H9 (cell line): ENCODE data around the gene ANKRD55. TPM values are rescaled to one million over a fixed set of nuclear protein-coding genes. Genes with fewer than 3 reads are reported as not detected.

Experiments
- DNase-seq: peaks from one replicate; pipeline ENCODE4 v3.0.0-alpha.2; 2017
- H2AFZ ChIP-seq: one replicate; pipeline ENCODE4 v1.6.1; 2013; ENCODE audit warnings: mild to moderate bottlenecking, low read length, control low read depth, moderate library complexity
- H2AK5ac ChIP-seq: 2 replicates; pipeline ENCODE4 v1.6.1; 2013; ENCODE audit warnings: low read length, control low read depth, mixed read lengths; ENCODE audit not compliant: insufficient read length
- H2BK120ac ChIP-seq: one replicate; pipeline ENCODE4 v1.6.1; 2013; ENCODE audit warnings: low read depth, mild to moderate bottlenecking, low read length, control low read depth, inconsistent platforms; ENCODE audit not compliant: poor library complexity, severe bottlenecking
- H2BK12ac ChIP-seq: 2 replicates; pipeline ENCODE4 v1.6.1; 2013; ENCODE audit warnings: low read length, control low read depth, mixed read lengths, low read depth; ENCODE audit not compliant: insufficient read length
- H2BK15ac ChIP-seq: 2 replicates; pipeline ENCODE4 v1.6.1; 2013; ENCODE audit warnings: low read depth, low read length, control low read depth
- H2BK20ac ChIP-seq: one replicate; pipeline ENCODE4 v1.6.1; 2013; ENCODE audit warnings: low read depth, mild to moderate bottlenecking, low read length, control low read depth, inconsistent platforms; ENCODE audit not compliant: poor library complexity, severe bottlenecking
- H2BK5ac ChIP-seq: 2 replicates; pipeline ENCODE4 v1.6.1; 2013; ENCODE audit warnings: low read length, control low read depth, mixed read lengths; ENCODE audit not compliant: insufficient read length
- H3K14ac ChIP-seq: 2 replicates; pipeline ENCODE4 v1.6.1; 2013; ENCODE audit warnings: low read length, control low read depth; ENCODE audit not compliant: insufficient read depth
- H3K18ac ChIP-seq: 2 replicates; pipeline ENCODE4 v1.6.1; 2013; ENCODE audit warnings: low read depth, mild to moderate bottlenecking, mixed read lengths, low read length, control low read depth; ENCODE audit not compliant: insufficient read length
- H3K23ac ChIP-seq: 2 replicates; pipeline ENCODE4 v1.6.1; 2013; ENCODE audit warnings: low read length, control low read depth, mixed read lengths, low read depth; ENCODE audit not compliant: insufficient read length
- H3K23me2 ChIP-seq: 2 replicates; pipeline ENCODE4 v1.6.1; 2013; ENCODE audit warnings: low read depth, mild to moderate bottlenecking, mixed read lengths, low read length, control low read depth; ENCODE audit not compliant: insufficient read length, poor library complexity, severe bottlenecking
- H3K27ac ChIP-seq: 2 replicates; pipeline ENCODE4 v1.5.1; 2013; ENCODE audit warnings: low read length, control low read depth, mixed read lengths, low read depth; ENCODE audit not compliant: insufficient read length
- H3K27me3 ChIP-seq: 2 replicates; pipeline ENCODE4 v1.6.1; 2013; ENCODE audit warnings: low read length, control low read depth, inconsistent platforms; ENCODE audit not compliant: insufficient read depth
- H3K4ac ChIP-seq: 2 replicates; pipeline ENCODE4 v1.6.1; 2013; ENCODE audit warnings: low read depth, mild to moderate bottlenecking, control low read depth, inconsistent platforms, low read length, moderate library complexity
- H3K4me1 ChIP-seq: 2 replicates; pipeline ENCODE4 v1.6.1; 2013; ENCODE audit warnings: low read length, control low read depth, inconsistent platforms; ENCODE audit not compliant: insufficient read depth
- H3K4me2 ChIP-seq: 2 replicates; pipeline ENCODE4 v1.6.1; 2013; ENCODE audit warnings: low read length, control low read depth, mixed read lengths; ENCODE audit not compliant: insufficient read length, insufficient read depth
- H3K56ac ChIP-seq: 2 replicates; pipeline ENCODE4 v1.6.1; 2013; ENCODE audit warnings: low read depth, mild to moderate bottlenecking, mixed read lengths, low read length, control low read depth; ENCODE audit not compliant: insufficient read length
- H3K79me1 ChIP-seq: 2 replicates; pipeline ENCODE4 v1.6.1; 2013; ENCODE audit warnings: low read depth, mild to moderate bottlenecking, moderate library complexity, low read length, control low read depth, inconsistent platforms; ENCODE audit not compliant: insufficient read depth, poor library complexity, severe bottlenecking
- H3K79me2 ChIP-seq: 2 replicates; pipeline ENCODE4 v1.6.1; 2013; ENCODE audit warnings: low read length, control low read depth, inconsistent platforms; ENCODE audit not compliant: insufficient read depth
- H3K9ac ChIP-seq: 2 replicates; pipeline ENCODE4 v1.6.1; 2013; ENCODE audit warnings: low read length, control low read depth, mixed read lengths; ENCODE audit not compliant: insufficient read length; ENCODE audit errors: extremely low read depth
- H3K9me3 ChIP-seq: one replicate; pipeline ENCODE4 v1.6.1; 2013; ENCODE audit warnings: low read depth, low read length, inconsistent platforms; ENCODE audit not compliant: control insufficient read depth
- H3T11ph ChIP-seq: one replicate; pipeline ENCODE4 v1.6.1; 2013; ENCODE audit warnings: mild to moderate bottlenecking, low read length, control low read depth, inconsistent platforms
- H4K20me1 ChIP-seq: one replicate; pipeline ENCODE4 v1.6.1; 2013; ENCODE audit not compliant: control insufficient read depth, insufficient read length, insufficient read depth
- H4K5ac ChIP-seq: 2 replicates; pipeline ENCODE4 v1.6.1; 2013; ENCODE audit warnings: low read depth, mild to moderate bottlenecking, mixed read lengths, low read length, control low read depth; ENCODE audit not compliant: insufficient read length
- H4K8ac ChIP-seq: replicated peaks from 2 replicates; pipeline ENCODE4 v1.6.1; 2013; ENCODE audit warnings: low read length, control low read depth, mixed read lengths, low read depth; ENCODE audit not compliant: insufficient read length
- H4K91ac ChIP-seq: 2 replicates; pipeline ENCODE4 v1.6.1; 2013; ENCODE audit warnings: low read depth, mild to moderate bottlenecking, moderate library complexity, mixed read lengths, low read length, control low read depth; ENCODE audit not compliant: insufficient read length
- H3K27ac Mint-ChIP-seq, 3 experiments: 2 replicates in 2 of 3; 3 replicates in 1 of 3; pipeline ENCODE4 v1.8.0; 2020 to 2021; ENCODE audit warnings: mixed read lengths in 3 of 3, mild to moderate bottlenecking in 1 of 3, moderate library complexity in 1 of 3
- H3K27me3 Mint-ChIP-seq: 2 replicates; pipeline ENCODE4 v1.8.0; 2021; ENCODE audit warnings: low read depth, mild to moderate bottlenecking, moderate library complexity, mixed read lengths
- H3K36me3 Mint-ChIP-seq, 3 experiments: 2 replicates in 2 of 3; 3 replicates in 1 of 3; pipeline ENCODE4 v1.8.0; 2020 to 2021; ENCODE audit warnings: low read depth in 3 of 3, mixed read lengths in 3 of 3; ENCODE audit not compliant: insufficient read depth in 1 of 3
- H3K4me1 Mint-ChIP-seq, 2 experiments: 2 replicates each; pipeline ENCODE4 v1.8.0; 2020; ENCODE audit warnings: mixed read lengths in 2 of 2
- H3K4me3 Mint-ChIP-seq, 2 experiments: 2 replicates in 1 of 2; 3 replicates in 1 of 2; pipeline ENCODE4 v1.8.0; 2020 to 2021; ENCODE audit warnings: mild to moderate bottlenecking in 2 of 2, mixed read lengths in 2 of 2, moderate library complexity in 1 of 2
- H3K9me3 Mint-ChIP-seq, 2 experiments: 2 replicates in 1 of 2; 3 replicates in 1 of 2; pipeline ENCODE4 v1.8.0; 2020; ENCODE audit warnings: mild to moderate bottlenecking in 2 of 2, mixed read lengths in 2 of 2, moderate library complexity in 1 of 2
- CTCF ChIP-seq: fragments of 200-600 bp; sonication (generic); conservative IDR thresholded peaks from 3 replicates; pipeline ENCODE4 v1.8.0; 2021; ENCODE audit warnings: antibody characterized with exemption, mild to moderate bottlenecking
- WGBS: extraction: QIAGEN DNeasy Blood & Tissue Kit; methylation state at CpG from one replicate; pipeline ENCODE4 v1.1.7; 2013; ENCODE audit warnings: missing lambda C conversion rate, low lambda C conversion rate, mixed read lengths; ENCODE audit not compliant: insufficient read length; ENCODE audit errors: extremely low coverage; 5-methylcytosine and 5-hydroxymethylcytosine counted together
- total RNA-seq: library from RNA; stranded (reverse); gene quantifications from 2 replicates; pipeline ENCODE4 v1.2.1, GENCODE V29; 2021

The ANKRD55 gene
- total RNA-seq, 1 experiment from 2014 or later, result not detected

- Histone ChIP-seq H4K20me1 (no peaks in the 10 kb centered on the region), H4K5ac (no peak overlapping the region), H2BK20ac (no peak overlapping the region), H3K18ac (no peak overlapping the region), H2AFZ (no peak overlapping the region), H3K56ac (no peak overlapping the region), H3K4ac (no peak overlapping the region), H3K9ac (no peak overlapping the region), H2BK5ac (no peak overlapping the region), H2AK5ac (no peak overlapping the region), H3K4me1 (no peaks in the 10 kb centered on the region), H2BK12ac (no peak overlapping the region), H3K9me3 (no peaks in the 10 kb centered on the region), H2BK15ac (no peak overlapping the region), H3K23ac (no peak overlapping the region), H4K8ac (no peak overlapping the region), H3T11ph (no peak overlapping the region), H3K27ac (no peak overlapping the region), H3K23me2 (no peaks in the 10 kb centered on the region), H3K79me1 (no peaks in the 10 kb centered on the region), H3K27me3 (no peaks in the 10 kb centered on the region), H4K91ac (no peak overlapping the region), H3K4me2 (no peak overlapping the region), H2BK120ac (no peak overlapping the region), H3K14ac (no peak overlapping the region), H3K79me2 (no peaks in the 10 kb centered on the region)
- DNase-seq, result peak; percentile 79
- no peak overlapping the region for H3K4me3 Mint-ChIP-seq
- WGBS, result no CpG with 5 or more reads among the region's 5 CpGs
- TF ChIP-seq CTCF, result peak; percentile 79
- no peak overlapping the region for H3K27ac Mint-ChIP-seq
- peaks cover 2 to 4% of the 10 kb centered on the region in 2 experiments for H3K4me1 Mint-ChIP-seq
- no peaks in the 10 kb centered on the region for H3K36me3 Mint-ChIP-seq
- H3K27me3 Mint-ChIP-seq, result no peaks in the 10 kb centered on the region
- H3K9me3 Mint-ChIP-seq, result no peaks in the 10 kb centered on the region
These were observed 31.4 kb upstream of the ANKRD55 start for GRCh38 chr5:56264417-56265025.
